IPS-20b (cell line): ENCODE results near the gene PATJ.

ENCODE experiments used
- H3K27ac ChIP-seq: one replicate; pipeline ENCODE4 v1.5.1; 2013; ENCODE audit warnings: low read length
- H3K27me3 ChIP-seq: 2 replicates; pipeline ENCODE4 v1.6.1; 2013; ENCODE audit warnings: mild to moderate bottlenecking, low read length, inconsistent platforms; ENCODE audit not compliant: insufficient read depth
- H3K36me3 ChIP-seq: 2 replicates; pipeline ENCODE4 v1.6.1; 2013; ENCODE audit warnings: low read depth, mild to moderate bottlenecking, inconsistent platforms, low read length, moderate library complexity; ENCODE audit not compliant: insufficient read depth
- H3K4me1 ChIP-seq: 2 replicates; pipeline ENCODE4 v1.6.1; 2013; ENCODE audit warnings: mild to moderate bottlenecking, control low read depth, inconsistent platforms, low read length, moderate library complexity; ENCODE audit not compliant: insufficient read depth
- H3K4me3 ChIP-seq: 2 replicates; pipeline ENCODE4 v1.5.1; 2013; ENCODE audit warnings: mild to moderate bottlenecking, low read length, inconsistent platforms
- H3K9ac ChIP-seq: 2 replicates; pipeline ENCODE4 v1.6.1; 2013; ENCODE audit warnings: low read depth, mild to moderate bottlenecking, inconsistent platforms, low read length, moderate library complexity
- H3K9me3 ChIP-seq: 2 replicates; pipeline ENCODE4 v1.6.1; 2013; ENCODE audit warnings: mild to moderate bottlenecking, low read depth, low read length, inconsistent platforms; ENCODE audit not compliant: insufficient read depth

PATJ gene

GRCh38 chr1:61753998-61754508 is 11.8 kb downstream of the PATJ start:
- Histone ChIP-seq H3K27me3 (no peaks in the 10 kb centered on the region), H3K27ac (no peak overlapping the region), H3K9ac (no peak overlapping the region)

DNA sequence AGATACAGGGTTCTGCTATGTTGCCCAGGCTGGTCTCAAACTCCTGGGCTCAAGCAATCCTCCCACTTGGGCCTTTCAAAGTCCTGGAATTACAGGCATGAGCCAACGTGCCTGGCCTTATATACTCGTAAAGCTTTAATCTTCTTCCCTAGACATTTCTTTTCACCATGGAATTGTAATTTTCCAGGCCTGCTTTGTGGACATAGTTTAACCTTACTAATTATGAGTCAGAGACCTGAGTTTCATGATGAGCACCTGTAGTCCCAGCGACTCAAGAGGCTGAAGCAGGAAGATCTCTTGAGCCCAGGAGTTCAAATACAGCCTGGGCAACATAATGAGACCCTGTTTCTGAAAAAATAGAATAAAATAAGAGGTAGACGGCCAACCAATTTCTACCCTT is 12.3 kb downstream of the PATJ start:
- no peaks in the 10 kb centered on the region for H3K36me3 ChIP-seq
- no peaks in the 10 kb centered on the region for H3K9me3 ChIP-seq
- no peaks in the 10 kb centered on the region for H3K27me3 ChIP-seq
- no peak overlapping the region for H3K27ac ChIP-seq
- H3K4me3 ChIP-seq = no peak overlapping the region
- peaks cover 10% of the 10 kb centered on the region; the same call in 1 of the 2 replicates for H3K4me1 ChIP-seq
- H3K9ac ChIP-seq = no peak overlapping the region

More at GRCh38 chr1:61753998-61754508, 11.8 kb downstream of the PATJ start:
- no peak overlapping the region for H3K4me3 ChIP-seq
- no peaks in the 10 kb centered on the region for H3K9me3 ChIP-seq
- peaks cover 10% of the 10 kb centered on the region; the same call in 1 of the 2 replicates for H3K4me1 ChIP-seq
- H3K36me3 ChIP-seq = no peaks in the 10 kb centered on the region

DNA sequence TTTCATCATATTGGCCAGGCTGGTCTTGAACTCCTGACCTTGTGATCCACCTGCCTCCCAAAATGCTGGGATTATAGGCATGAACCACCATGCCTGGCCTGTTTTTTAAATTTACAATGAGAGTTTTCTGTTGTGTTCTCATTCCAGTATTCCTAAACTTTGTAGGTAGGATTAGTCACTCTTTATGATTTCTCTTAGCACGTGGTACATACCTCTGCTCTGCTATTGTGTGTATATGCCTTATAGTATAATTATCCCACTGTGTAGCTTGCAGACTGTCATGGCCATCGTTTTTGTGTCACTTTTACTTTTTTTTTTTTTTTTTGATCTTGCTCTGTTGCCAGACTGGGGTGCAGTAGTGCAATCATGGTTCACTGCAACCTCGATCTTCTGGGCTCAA is 14.5 kb downstream of the PATJ start:
- H3K9ac ChIP-seq = no peak overlapping the region
- no peaks in the 10 kb centered on the region for H3K27me3 ChIP-seq
- H3K36me3 ChIP-seq = no peaks in the 10 kb centered on the region
- no peaks in the 10 kb centered on the region for H3K9me3 ChIP-seq
- H3K4me3 ChIP-seq = no peak overlapping the region
- H3K27ac ChIP-seq = no peak overlapping the region
- H3K4me1 ChIP-seq = peaks cover 10% of the 10 kb centered on the region; the same call in 1 of the 2 replicates

DNA sequence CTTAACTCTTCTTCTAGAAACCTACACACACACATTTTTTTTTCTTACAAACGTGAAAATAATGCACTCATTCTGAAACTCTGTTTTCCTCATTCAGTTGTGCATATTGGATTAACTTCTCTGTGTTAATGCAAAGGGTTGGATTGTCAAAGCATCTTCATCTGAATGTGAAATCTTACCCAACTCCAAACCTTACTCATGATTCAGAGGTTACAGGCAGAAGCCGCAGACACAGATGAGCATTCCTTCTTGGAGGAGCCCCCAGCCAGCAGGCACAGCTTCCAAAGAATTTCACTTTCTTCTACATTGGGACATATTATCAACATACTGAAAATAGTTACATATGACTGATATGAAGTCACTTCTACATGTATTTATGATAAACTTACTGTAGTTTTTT is 15.7 kb downstream of the PATJ start:
- no peaks in the 10 kb centered on the region for H3K9me3 ChIP-seq
- no peaks in the 10 kb centered on the region for H3K36me3 ChIP-seq
- no peak overlapping the region for H3K27ac ChIP-seq
- no peak overlapping the region for H3K9ac ChIP-seq
- H3K4me1 ChIP-seq = peaks cover 5% of the 10 kb centered on the region; the same call in 1 of the 2 replicates
- no peaks in the 10 kb centered on the region for H3K27me3 ChIP-seq
- H3K4me3 ChIP-seq = no peak overlapping the region

GRCh38 chr1:61770131-61770530 is 27.9 kb downstream of the PATJ start:
- Histone ChIP-seq H3K27ac (no peak overlapping the region), H3K4me3 (no peak overlapping the region), H3K9ac (no peak overlapping the region), H3K9me3 (no peaks in the 10 kb centered on the region), H3K27me3 (no peaks in the 10 kb centered on the region), H3K36me3 (peaks cover 63% of the 10 kb centered on the region), H3K4me1 (no peaks in the 10 kb centered on the region)

- Histone ChIP-seq H3K4me1 (no peaks in the 10 kb centered on the region), H3K9ac (no peak overlapping the region), H3K9me3 (no peaks in the 10 kb centered on the region), H3K27ac (no peak overlapping the region), H3K4me3 (no peak overlapping the region), H3K27me3 (no peaks in the 10 kb centered on the region), H3K36me3 (peaks cover 53% of the 10 kb centered on the region)
These were observed 33.8 kb downstream of the PATJ start for GRCh38 chr1:61776091-61776490.

DNA sequence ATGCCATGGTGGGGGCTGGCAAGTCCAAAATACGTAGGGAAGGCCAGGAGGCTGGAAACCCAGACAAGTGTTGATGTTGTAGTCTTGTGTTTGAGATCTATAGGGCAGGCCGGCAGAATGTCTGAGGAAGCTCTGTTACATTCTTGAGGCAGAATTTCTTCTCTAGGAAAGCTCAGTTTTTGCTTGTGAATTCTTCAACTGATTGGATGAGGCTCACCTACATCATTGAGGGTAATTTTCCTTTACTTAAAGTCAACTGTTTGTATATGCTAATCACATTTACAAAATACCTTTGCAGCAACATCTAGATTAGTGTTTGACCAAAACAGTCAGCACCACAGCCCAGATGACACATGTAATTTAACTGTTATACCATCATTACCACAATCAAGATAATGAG is 37.0 kb downstream of the PATJ start:
- no peak overlapping the region for H3K27ac ChIP-seq

DNA sequence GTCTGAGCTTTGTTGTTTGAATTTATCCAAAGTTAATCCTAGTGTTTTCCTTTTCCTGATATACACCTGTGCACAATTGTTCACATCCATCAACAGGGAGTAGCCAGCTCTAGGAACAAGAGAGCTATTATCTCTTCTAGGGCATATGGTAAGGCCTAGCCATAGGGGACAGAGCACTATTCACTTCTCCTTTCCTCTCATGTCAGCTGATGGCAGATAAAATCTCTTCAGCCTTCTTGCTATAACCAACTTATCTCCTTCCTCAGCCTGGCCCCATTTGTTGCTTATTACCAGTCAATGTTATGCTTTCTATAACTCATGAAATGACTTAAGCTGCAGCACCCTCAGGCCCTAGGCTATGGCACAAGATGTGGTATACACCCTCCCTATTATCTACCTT is 38.9 kb downstream of the PATJ start:
- no peak overlapping the region for H3K4me3 ChIP-seq
- no peaks in the 10 kb centered on the region for H3K27me3 ChIP-seq
- no peaks in the 10 kb centered on the region for H3K4me1 ChIP-seq
- H3K9ac ChIP-seq = no peak overlapping the region
- H3K9me3 ChIP-seq = no peaks in the 10 kb centered on the region
- H3K27ac ChIP-seq = no peak overlapping the region
- H3K36me3 ChIP-seq = peaks cover 19% of the 10 kb centered on the region; the same call in 1 of the 2 replicates

More for the DNA sequence above, 37.0 kb downstream of the PATJ start:
- H3K4me3 ChIP-seq = no peak overlapping the region
- no peaks in the 10 kb centered on the region for H3K27me3 ChIP-seq
- no peaks in the 10 kb centered on the region for H3K9me3 ChIP-seq
- H3K9ac ChIP-seq = no peak overlapping the region
- no peaks in the 10 kb centered on the region for H3K4me1 ChIP-seq
- peaks cover 35% of the 10 kb centered on the region for H3K36me3 ChIP-seq

DNA sequence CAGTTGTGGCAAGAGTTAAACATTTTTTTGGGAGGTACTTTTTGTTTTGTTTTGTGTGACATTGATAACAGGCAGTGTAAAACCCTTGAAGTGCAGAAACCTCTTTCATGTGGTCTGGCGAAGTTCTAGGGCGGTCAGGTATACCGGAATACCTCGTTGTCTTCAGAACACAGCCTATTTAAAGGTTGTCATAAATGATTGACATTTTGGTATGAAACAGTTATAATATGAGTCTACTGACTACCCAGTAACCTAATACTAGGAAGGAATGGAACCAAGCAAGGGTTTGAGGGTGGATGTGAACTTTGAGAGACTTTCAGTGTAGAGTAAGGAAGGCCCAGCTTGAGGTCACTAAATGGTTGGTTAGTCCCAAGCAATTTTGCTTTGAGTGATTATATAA is 40.5 kb downstream of the PATJ start:
- no peak overlapping the region for H3K4me3 ChIP-seq
- H3K27me3 ChIP-seq = no peaks in the 10 kb centered on the region
- no peaks in the 10 kb centered on the region for H3K4me1 ChIP-seq
- H3K9me3 ChIP-seq = no peaks in the 10 kb centered on the region
- peaks cover 21% of the 10 kb centered on the region for H3K36me3 ChIP-seq
- no peak overlapping the region for H3K9ac ChIP-seq
- H3K27ac ChIP-seq = no peak overlapping the region

DNA sequence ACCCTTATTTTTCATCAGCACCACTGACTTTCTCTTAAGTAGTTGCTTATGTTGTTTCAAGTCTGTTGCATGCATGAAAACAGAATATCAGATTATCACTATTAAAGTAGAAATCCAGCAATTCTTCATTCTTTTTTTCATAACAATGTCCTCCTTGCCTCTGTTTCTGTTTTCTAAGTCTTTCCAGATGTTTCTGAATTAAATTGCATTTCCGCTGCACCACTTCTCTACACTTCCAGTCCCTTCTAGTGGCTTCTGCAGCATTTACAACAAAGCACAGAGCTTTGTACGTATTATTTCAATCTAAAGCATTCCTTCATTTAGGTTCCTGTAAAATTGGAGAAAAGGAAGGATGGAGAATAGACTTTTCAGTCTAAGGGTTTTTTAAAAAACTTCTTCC is 42.4 kb downstream of the PATJ start:
- Histone ChIP-seq H3K27me3 (no peaks in the 10 kb centered on the region), H3K4me1 (no peaks in the 10 kb centered on the region), H3K27ac (no peak overlapping the region), H3K36me3 (peaks cover 24% of the 10 kb centered on the region), H3K4me3 (no peak overlapping the region), H3K9ac (no peak overlapping the region), H3K9me3 (no peaks in the 10 kb centered on the region)

DNA sequence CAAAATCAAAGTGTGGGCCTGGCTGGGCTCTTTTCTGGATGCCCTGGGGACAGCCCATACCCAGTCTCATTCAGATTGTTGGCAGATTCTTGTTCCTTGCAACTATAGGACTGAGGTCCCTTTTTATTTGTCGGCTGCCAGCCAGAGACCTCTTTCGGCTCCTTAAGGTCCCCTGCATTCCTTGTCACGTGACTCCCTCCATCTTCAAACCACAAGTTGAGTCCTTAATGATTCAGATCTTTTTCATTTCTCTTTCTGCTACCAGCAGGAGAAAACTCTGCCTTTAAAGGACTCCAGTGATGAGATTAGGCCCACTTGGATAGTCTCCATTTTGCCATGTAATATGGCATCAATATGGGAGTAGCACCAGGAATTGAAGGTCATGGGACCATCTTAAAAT is 48.6 kb downstream of the PATJ start:
- Histone ChIP-seq H3K9me3 (no peaks in the 10 kb centered on the region), H3K9ac (no peak overlapping the region), H3K36me3 (peaks cover 39% of the 10 kb centered on the region), H3K27ac (no peak overlapping the region), H3K4me1 (no peaks in the 10 kb centered on the region), H3K4me3 (no peak overlapping the region), H3K27me3 (no peaks in the 10 kb centered on the region)

GRCh38 chr1:61797045-61797755 is 54.9 kb downstream of the PATJ start:
- H3K36me3 ChIP-seq = peaks cover 39% of the 10 kb centered on the region
- H3K4me3 ChIP-seq = no peak overlapping the region
- H3K9me3 ChIP-seq = no peaks in the 10 kb centered on the region
- no peak overlapping the region for H3K27ac ChIP-seq
- no peaks in the 10 kb centered on the region for H3K4me1 ChIP-seq
- no peak overlapping the region for H3K9ac ChIP-seq
- H3K27me3 ChIP-seq = no peaks in the 10 kb centered on the region
